Right ventricle myocardium superior (tissue), 1 donor: ENCODE results near the gene GJD3. TPM values are rescaled to one million over a fixed set of nuclear protein-coding genes. Genes with fewer than 3 reads are reported as not detected.
A peak's percentile ranks its signal among the peaks of the same experiment; 100 is the strongest.

Experiments
- ATAC-seq: fragments of 200-7000 bp; cut with Tn5 transposase; one replicate; pipeline ENCODE4 v1.9.1; 2020; ENCODE audit warnings: mild to moderate bottlenecking; ENCODE audit not compliant: poor library complexity
- DNase-seq: peaks from one replicate; pipeline ENCODE4 v3.0.0-alpha.2; 2020
- intact Hi-C: fragments of 100-400 bp; cut with DNase I; formaldehyde crosslinking; loops from one replicate; pipeline ENCODE4 v1.11.2; 2022
- total RNA-seq: library from RNA; stranded (reverse); fragmentation: NEBNext Ultra II Directional; extraction: Animal tissue kit (Norgen Biotek cat#: 25700); gene quantifications from one replicate; pipeline ENCODE4 v1.2.1, GENCODE V29; 2021
- donor health status: DM: no; HTN: yes; CAD: no; lungs with severe emphysema.

Gene GJD3
- total RNA-seq, 1 donor from 2014 or later: 1.3 TPM

DNA sequence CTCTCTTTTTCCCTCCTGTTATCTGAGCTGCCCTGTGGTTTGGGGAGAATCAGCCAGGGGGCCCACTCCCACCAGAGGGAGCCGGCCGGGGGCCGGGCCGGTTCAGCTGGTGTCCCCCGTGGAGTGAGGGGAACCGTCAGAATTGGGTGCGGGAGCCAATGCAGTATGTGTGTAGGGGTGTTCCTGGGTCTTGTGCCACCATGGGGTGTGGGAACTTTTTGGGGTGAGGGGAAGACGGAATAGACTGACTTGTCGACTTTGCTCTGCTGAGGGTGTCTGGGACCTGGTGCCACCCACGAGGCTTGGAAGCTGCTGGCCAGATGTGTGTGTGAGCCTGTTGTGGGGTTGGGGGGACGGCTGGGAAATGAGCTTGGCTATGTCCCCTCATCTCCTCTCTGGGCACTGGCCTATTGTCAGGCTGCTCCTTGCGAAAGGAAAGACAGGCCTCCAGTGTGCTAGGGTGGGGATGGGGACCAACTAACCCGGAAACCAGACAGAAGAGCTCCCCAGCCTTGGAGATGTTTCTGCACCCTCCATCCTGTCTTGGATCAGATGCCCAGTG, 45.6 kb downstream of the GJD3 start:
- intact Hi-C loops: no loop called here
- ATAC-seq (no peak), DNase-seq (no peak)

GRCh38 chr17:40317880-40318829, 46.4 kb downstream of the GJD3 start:
- DNase-seq (peak; percentile 97), ATAC-seq (peak; percentile 89)
- intact Hi-C loops: no loop called here

DNA sequence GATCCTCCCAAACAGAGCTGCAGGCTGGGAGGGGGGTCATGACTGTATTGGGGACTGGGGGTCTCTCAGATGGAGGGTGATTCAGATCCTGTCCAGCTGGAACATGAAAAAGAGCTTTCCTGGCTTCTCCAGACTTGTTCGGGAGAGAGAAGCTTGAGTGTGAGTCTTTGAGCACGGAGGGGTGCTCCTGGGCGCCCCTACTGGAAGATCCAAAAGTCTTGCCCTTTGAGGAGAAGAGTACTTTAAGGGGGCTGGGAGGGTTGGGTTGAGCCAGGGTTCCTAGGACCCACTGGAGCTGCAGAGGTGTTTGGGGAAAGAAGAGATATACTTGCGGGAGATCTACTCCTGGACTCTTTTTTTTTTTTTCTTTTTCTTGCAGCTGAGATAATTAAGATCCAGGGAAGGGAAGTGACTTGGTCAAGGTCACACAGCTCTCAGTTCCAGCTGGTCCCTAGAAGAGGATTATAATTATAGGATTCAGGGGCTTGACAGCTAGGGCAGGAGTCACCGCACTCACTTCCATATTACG, 47.1 kb downstream of the GJD3 start:
- intact Hi-C loops: no loop called here
- ATAC-seq: peak; percentile 21
- no peak for DNase-seq

GRCh38 chr17:40316571-40317344, 47.8 kb downstream of the GJD3 start:
- DNase-seq (peak; percentile 82), ATAC-seq (peak; percentile 18)
- intact Hi-C loops: no loop called here

DNA sequence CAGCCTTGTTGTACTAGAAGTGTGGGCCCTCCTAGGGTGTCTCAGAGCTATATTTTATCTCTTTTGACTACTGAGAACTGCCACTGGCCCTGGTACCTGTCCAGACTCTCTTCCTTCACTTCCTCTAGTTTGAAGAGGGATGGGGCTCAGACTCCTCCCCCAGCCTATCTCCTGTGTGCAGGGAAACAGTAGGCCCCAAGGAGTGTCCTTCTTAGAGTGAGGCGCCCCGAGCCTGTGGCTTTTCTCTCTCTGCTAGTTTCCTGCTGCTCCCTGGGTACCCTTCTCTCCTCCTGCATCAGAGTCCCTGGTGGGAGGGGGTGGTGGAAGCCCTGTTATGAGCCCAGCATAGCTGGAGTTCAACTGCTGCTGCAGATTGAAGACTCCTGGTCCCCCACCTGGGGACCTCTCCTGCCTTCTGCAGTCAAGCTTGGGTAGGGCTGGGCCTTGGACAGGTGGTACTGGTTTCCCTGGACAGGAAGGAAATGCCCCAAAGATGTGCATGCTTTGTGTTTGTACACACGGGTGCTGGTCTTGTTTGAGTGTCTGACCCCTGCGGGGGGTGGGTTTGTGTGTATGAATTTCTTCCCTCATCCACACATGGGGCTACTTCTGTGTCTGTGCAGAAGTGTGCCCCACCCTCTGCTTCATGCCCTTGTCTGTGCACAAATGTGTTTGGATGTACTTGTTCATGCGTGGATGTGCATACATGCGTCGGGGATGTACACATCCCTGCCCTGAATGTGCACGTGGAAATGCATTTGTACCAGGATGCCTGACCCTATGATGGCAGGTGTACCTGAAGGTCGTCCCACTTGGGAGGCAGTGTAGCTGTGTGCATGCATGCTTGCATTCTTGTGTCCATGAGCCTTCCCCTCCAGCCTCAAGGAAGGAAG, 48.6 kb downstream of the GJD3 start:
- ATAC-seq (no peak), DNase-seq (no peak)
- intact Hi-C loops: no loop called here

DNA sequence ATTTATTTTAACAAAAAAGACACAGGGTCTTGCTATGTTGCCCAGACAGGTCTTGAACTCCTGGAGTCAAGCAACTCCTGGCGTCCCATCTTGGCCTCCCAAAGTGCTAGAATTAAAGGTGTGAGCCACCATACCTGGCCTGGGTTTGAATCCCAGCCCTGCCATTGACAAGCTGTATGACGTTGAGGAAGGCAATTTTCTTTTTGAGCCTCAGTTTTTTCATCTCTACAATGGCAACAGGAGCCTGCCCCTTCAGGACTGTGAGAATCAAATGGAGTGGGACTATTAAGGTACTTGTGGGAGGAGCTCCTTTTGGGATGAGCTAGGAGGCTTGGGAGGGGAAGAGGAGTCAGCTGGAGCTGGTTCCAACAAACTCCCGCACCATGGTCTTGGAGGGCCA, 49.3 kb downstream of the GJD3 start:
- ATAC-seq: no peak
- DNase-seq: no peak
- intact Hi-C loops: no loop called here

- ATAC-seq (no peak), DNase-seq (peak; percentile 93)
- intact Hi-C loops: no loop called here
These were observed 50.0 kb downstream of the GJD3 start for GRCh38 chr17:40314584-40314956.

DNA sequence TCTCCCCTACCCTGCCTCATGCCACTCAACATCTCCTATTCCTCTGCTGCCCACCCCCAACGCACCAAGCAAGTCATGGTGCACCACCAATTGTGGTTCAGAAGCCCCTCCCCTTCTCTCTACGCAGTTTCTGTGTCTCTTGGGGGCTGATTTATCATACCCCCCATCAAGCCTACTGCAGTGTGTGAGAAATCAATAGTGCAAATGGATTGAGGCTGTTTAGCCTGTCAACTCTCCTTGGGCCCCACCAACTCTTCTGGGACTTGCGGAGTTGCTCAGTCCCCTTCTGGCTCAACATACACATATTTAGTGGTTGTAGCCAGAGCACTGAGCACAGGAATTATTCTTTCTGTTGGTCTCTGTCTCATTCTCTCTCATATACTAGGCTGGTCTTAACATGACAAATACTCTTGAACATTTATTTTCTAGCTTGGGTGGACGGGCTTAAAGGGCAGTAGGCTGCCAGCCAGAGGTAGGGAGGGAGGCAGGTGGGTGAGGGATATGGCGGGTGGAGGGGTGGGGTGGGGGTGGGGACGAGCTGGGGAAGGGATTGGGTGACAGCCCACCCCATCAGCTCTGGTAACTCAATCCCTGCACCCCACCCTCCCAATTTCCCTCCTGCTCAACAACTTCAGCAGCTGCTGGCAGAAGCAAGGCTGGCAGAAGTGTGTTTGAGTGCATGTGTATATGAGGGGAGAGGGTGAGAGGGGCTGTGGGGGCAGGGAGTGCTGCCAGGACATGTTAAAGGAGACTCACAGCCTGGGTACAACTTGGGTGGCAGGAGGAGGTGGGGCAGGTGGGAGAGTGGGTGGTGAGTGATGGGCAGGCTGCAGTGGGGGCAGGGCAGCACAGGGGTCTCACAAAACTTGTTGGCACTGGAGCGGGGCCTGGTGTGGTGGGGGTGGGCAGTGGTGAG, 50.6 kb downstream of the GJD3 start:
- intact Hi-C loops: no loop called here
- no peak for ATAC-seq
- DNase-seq: no peak

Other genes with a start within 250 kb of the GJD3 start
- gene MSL1, start 242.8 kb downstream of the GJD3 start, total RNA-seq: 46.8 TPM
- gene CASC3, start 224.2 kb downstream of the GJD3 start, total RNA-seq: 45.9 TPM
- gene RAPGEFL1, start 187.3 kb downstream of the GJD3 start, total RNA-seq: 2.7 TPM
- 11.8 TPM for gene WIPF2, start 145.4 kb downstream of the GJD3 start, total RNA-seq
- gene CDC6, start 76.9 kb downstream of the GJD3 start, total RNA-seq: 1.1 TPM
- gene RARA, start 55.6 kb downstream of the GJD3 start, total RNA-seq: 15.8 TPM
- 2.9 TPM for gene TOP2A, start 53.2 kb upstream of the GJD3 start, total RNA-seq
- gene IGFBP4, start 78.7 kb upstream of the GJD3 start, total RNA-seq: 157 TPM
- not detected for gene TNS4, start 136.9 kb upstream of the GJD3 start, total RNA-seq
- not detected for gene CCR7, start 200.7 kb upstream of the GJD3 start, total RNA-seq